GM12864 (cell line): ENCODE data around the gene FKBP5.
"Not testable (repeated sequence)": the region's sequence is repeated elsewhere in the genome, so short reads cannot be mapped to it uniquely, and the experiment has no call there.

Experiments
- DNase-seq: peaks from one replicate; pipeline ENCODE4 v3.0.0-alpha.2; 2011; ENCODE audit warnings: low read depth
- H3K4me3 ChIP-seq: 2 replicates; pipeline ENCODE4 v1.5.1; 2011; ENCODE audit warnings: mild to moderate bottlenecking, low read depth, low read length, control low read depth
- TF ChIP-seq, protein P1 (sequence below): IDR thresholded peaks from 2 replicates; pipeline ENCODE4 v1.5.1; 2011; ENCODE audit warnings: low read depth, mild to moderate bottlenecking, moderate library complexity, low read length, control low read depth, inconsistent platforms; ENCODE audit errors: missing control alignments

Gene FKBP5

DNA sequence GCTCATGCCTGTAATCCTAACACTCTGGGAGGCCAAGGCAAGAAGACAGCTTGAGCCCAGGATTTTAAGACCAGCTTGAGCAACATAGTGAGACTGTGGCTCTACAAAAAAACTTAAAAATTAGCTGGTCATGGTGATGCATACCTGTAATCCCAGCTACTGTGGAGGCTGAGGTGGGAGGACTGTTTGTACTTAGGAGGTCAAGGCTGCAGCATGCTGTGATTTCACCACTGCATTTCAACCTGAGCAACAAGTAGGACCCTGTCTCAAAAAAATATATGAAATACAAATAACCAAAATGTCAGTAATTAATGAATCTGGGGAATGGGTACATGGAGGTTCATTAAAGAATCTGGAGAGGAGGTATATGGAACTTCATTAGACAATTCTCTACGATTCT is 9.9 kb downstream of the FKBP5 start:
- no peak for DNase-seq
- TF ChIP-seq, protein P1, sequence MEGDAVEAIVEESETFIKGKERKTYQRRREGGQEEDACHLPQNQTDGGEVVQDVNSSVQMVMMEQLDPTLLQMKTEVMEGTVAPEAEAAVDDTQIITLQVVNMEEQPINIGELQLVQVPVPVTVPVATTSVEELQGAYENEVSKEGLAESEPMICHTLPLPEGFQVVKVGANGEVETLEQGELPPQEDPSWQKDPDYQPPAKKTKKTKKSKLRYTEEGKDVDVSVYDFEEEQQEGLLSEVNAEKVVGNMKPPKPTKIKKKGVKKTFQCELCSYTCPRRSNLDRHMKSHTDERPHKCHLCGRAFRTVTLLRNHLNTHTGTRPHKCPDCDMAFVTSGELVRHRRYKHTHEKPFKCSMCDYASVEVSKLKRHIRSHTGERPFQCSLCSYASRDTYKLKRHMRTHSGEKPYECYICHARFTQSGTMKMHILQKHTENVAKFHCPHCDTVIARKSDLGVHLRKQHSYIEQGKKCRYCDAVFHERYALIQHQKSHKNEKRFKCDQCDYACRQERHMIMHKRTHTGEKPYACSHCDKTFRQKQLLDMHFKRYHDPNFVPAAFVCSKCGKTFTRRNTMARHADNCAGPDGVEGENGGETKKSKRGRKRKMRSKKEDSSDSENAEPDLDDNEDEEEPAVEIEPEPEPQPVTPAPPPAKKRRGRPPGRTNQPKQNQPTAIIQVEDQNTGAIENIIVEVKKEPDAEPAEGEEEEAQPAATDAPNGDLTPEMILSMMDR, result no peak
- no peak overlapping the region for H3K4me3 ChIP-seq

DNA sequence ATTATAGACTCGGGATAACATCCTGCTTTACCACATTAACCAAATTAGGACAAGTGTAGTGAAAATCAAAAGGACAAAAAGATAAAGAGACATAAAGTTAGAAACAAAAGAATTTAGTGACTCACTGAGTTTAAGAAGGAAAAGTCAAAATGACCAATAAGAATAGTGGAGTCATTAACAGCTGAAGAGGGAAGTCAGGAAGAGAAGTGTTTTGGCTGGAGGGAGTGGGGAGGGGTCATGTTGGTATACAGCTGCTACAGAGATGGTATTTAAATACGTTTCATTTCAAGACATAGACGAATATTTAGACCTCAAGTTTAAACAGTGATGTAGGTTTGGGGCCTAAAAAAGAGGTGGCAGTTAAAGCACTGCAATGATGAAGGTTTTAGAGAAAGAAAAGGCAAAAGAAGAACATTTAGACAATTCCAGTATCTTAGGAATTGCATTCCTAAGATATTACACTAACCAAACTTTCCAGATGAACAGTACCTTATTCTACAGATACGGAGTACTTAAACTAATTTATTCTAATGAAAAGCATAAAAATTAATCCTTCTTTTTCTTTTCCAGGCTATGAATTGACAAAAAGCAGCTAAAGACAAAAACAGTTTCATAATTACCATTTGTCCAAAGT is 10.6 kb downstream of the FKBP5 start:
- no peak for DNase-seq
- no peak overlapping the region for H3K4me3 ChIP-seq
- TF ChIP-seq, protein P1, result no peak

DNA sequence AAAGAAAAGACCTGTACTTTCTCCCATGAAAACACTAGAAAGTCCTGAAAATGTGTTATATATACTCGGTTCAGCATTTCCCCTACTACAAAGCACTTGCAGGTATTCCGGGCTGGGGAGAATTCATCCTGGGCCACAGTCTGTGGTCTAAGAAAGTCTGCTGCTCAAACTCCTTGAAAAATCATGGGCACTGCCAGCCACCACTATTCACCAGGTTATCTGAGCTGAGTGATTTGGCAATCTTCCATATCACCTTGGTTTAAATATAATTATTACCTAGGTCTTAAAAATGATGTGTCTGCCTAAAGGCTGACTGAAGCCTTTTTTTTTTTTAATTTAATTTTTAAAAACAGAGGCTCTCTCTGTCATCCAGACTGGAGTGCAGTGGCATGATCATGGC is 11.3 kb downstream of the FKBP5 start:
- TF ChIP-seq, protein P1, result no peak
- no peak overlapping the region for H3K4me3 ChIP-seq
- no peak for DNase-seq

DNA sequence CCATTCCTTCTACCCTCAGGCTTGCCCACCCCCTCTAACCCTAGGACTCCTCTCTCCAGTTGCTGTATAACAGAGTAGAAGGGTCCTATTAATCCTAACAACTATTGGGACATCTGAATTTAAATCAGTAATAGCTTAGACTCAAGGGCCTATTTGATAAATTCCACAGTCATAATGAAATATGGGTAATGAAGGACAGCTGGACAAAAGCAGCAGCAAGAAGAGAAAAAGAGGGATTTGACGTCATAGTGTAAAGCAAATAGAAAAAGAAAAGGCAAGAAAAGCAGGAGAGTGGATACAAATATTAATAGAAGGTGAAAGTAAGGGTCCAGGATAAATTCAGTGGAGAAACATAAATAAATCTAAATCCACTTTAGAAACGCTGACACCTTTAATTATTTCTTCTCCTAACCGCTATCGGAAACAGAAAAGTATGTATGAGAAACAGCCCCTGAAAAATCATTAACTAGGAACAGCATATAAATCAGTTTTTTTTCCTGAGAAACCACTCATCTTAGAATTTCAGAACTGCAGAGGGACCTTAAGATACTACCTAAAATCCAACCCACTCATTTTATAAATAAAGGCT is 12.8 kb downstream of the FKBP5 start:
- DNase-seq, result no peak
- TF ChIP-seq, protein P1, result no peak

DNA sequence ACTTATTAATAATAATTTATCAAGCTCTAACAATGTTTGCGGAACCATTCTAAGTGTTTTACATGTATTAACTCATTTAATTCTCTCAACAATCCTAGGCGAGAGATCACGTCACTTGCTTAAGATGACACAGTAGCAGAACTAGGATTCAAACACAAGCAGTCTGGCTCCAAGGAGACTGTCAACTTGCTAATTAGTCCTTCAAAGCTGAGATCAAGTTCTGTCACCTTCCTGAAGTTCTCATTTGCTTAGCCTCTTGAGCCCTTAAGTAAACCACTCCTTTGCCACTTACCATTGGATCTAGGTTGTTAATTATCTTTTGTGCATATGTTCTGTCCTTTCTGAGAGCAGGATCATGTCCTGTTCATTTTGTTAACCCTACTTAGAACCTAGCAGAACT is 14.1 kb downstream of the FKBP5 start:
- no peak overlapping the region for H3K4me3 ChIP-seq
- DNase-seq, result no peak
- TF ChIP-seq, protein P1, result no peak

More for the DNA sequence above, 12.8 kb downstream of the FKBP5 start:
- no peak overlapping the region for H3K4me3 ChIP-seq

DNA sequence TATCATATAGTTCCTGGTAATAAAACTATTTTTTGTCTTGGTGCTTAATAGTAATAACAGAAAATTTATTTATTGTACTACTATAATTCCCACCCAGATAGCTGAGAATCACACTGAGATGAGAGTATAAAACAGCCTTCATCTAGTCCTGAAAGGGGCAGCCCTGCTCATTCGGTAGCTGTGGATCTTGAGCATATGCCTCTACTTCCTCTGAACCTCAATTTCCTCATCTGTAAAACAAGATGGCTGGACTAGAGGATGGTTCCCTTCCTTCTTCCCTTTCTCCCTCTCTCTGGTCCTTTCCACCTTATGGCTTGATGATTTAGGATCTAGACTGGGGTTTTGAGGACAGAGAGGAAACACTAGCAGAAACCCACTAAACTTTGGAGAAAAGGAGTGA is 15.0 kb downstream of the FKBP5 start:
- DNase-seq, result no peak
- H3K4me3 ChIP-seq, result no peak overlapping the region
- TF ChIP-seq, protein P1, result no peak

DNA sequence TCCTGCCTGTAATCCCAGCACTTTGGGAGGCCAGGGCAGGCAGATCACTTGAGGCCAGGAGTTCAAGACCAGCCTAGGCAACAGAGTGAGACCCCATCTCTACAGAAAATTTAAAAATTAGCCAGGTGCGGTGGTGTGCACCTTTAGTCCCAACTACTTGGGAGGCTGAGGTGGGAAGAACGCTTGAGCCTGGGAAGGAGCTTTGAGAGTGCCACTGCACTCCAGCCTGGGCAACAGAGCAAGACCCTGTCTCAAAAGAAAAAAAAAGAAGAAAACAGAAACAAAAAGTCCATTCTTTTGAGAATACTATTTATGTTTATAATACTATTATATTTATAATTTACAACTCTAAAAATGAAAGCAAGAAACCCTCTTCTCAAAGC is 15.4 kb downstream of the FKBP5 start:
- not testable (repeated sequence) for DNase-seq, H3K4me3 ChIP-seq

DNA sequence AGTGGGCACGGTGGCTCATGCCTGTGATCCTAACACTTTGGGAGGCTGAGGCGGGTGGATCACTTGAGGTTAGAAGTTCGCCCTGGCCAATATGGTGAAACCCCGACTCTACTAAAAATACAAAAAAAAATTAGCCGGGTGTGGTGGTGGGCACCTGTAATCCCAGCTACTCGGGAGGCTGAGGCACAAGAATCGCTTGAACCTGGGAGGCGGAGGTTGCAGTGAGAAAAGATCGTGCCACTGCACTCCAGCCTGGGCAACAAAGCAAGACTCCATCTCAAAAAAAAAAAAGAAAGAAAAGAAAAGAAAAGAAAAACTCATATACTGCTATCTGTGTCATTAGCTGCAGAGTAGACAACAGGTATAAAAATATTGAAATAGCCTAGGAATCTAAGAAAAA is 18.3 kb downstream of the FKBP5 start:
- not testable (repeated sequence) for DNase-seq, H3K4me3 ChIP-seq
